Mesenchymal stem cell (in vitro differentiated cells and primary cell): ENCODE results near the gene NAGS.
"Not testable (repeated sequence)": the region's sequence is repeated elsewhere in the genome, so short reads cannot be mapped to it uniquely, and the experiment has no call there.

Experiments used
- DNase-seq: peaks from one replicate; pipeline ENCODE4 v3.0.0-alpha.2; 2013
- H2AFZ ChIP-seq: one replicate; pipeline ENCODE4 v1.6.1; 2013; ENCODE audit warnings: low read depth, mild to moderate bottlenecking, control low read depth, inconsistent platforms, low read length, moderate library complexity
- H2AK5ac ChIP-seq: 2 replicates; pipeline ENCODE4 v1.6.1; 2013; ENCODE audit warnings: low read length, moderate library complexity, mild to moderate bottlenecking, inconsistent platforms; ENCODE audit not compliant: severe bottlenecking
- H2BK120ac ChIP-seq: one replicate; pipeline ENCODE4 v1.6.1; 2013; ENCODE audit warnings: low read depth, mild to moderate bottlenecking, inconsistent platforms, low read length, moderate library complexity
- H2BK12ac ChIP-seq, 2 experiments: one replicate each; pipeline ENCODE4 v1.6.1; 2013; ENCODE audit warnings: inconsistent platforms in 2 of 2, low read length in 2 of 2, mild to moderate bottlenecking in 2 of 2, moderate library complexity in 2 of 2, control low read depth in 1 of 2
- H2BK15ac ChIP-seq: one replicate; pipeline ENCODE4 v1.6.1; 2013; ENCODE audit warnings: mild to moderate bottlenecking, low read depth, inconsistent platforms; ENCODE audit not compliant: poor library complexity, severe bottlenecking
- H2BK5ac ChIP-seq: 2 replicates; pipeline ENCODE4 v1.6.1; 2013; ENCODE audit warnings: low read depth, mild to moderate bottlenecking, low read length, control low read depth, inconsistent platforms; ENCODE audit not compliant: poor library complexity, severe bottlenecking
- H3K14ac ChIP-seq, 2 experiments: one replicate each; pipeline ENCODE4 v1.6.1; 2013; ENCODE audit warnings: inconsistent platforms in 2 of 2, low read length in 2 of 2, control low read depth in 1 of 2, mild to moderate bottlenecking in 1 of 2, moderate library complexity in 1 of 2
- H3K18ac ChIP-seq, 2 experiments: one replicate each; pipeline ENCODE4 v1.6.1; 2013; ENCODE audit warnings: inconsistent platforms in 2 of 2, low read length in 2 of 2, control low read depth in 1 of 2, low read depth in 1 of 2, mild to moderate bottlenecking in 1 of 2
- H3K23ac ChIP-seq, 2 experiments: one replicate each; pipeline ENCODE4 v1.6.1; 2013; ENCODE audit warnings: inconsistent platforms in 2 of 2, low read length in 2 of 2, mild to moderate bottlenecking in 2 of 2, moderate library complexity in 2 of 2, control low read depth in 1 of 2
- H3K27ac ChIP-seq: 2 replicates; pipeline ENCODE4 v1.5.1; 2013; ENCODE audit warnings: mild to moderate bottlenecking, moderate library complexity, low read length, control low read depth, inconsistent platforms; ENCODE audit not compliant: poor library complexity, severe bottlenecking
- H3K27me3 ChIP-seq, 2 experiments: 2 replicates each; pipeline versions ENCODE4 v1.6.1 to v1.7.0; 2013; ENCODE audit warnings: low read length in 2 of 2, mild to moderate bottlenecking in 2 of 2, moderate library complexity in 2 of 2, control low read depth in 1 of 2, inconsistent platforms in 1 of 2; ENCODE audit not compliant: control insufficient read depth in 1 of 2, insufficient read depth in 1 of 2
- H3K36me3 ChIP-seq, 2 experiments: 2 replicates each; pipeline versions ENCODE4 v1.6.1 to v1.7.0; 2013; ENCODE audit warnings: low read length in 2 of 2, control low read depth in 1 of 2, inconsistent platforms in 1 of 2, low read depth in 1 of 2, mild to moderate bottlenecking in 1 of 2; ENCODE audit not compliant: insufficient read depth in 2 of 2, control insufficient read depth in 1 of 2
- H3K4ac ChIP-seq, 2 experiments: one replicate each; pipeline ENCODE4 v1.6.1; 2013; ENCODE audit warnings: inconsistent platforms in 2 of 2, low read length in 2 of 2, mild to moderate bottlenecking in 2 of 2, moderate library complexity in 2 of 2, control low read depth in 1 of 2, low read depth in 1 of 2
- H3K4me1 ChIP-seq: 2 replicates; pipeline ENCODE4 v1.6.1; 2013; ENCODE audit warnings: low read depth, low read length, control low read depth; ENCODE audit not compliant: control insufficient read depth, insufficient read depth
- H3K4me2 ChIP-seq: 2 replicates; pipeline ENCODE4 v1.6.1; 2013; ENCODE audit warnings: low read length, mild to moderate bottlenecking, inconsistent platforms; ENCODE audit not compliant: poor library complexity, severe bottlenecking
- H3K4me3 ChIP-seq, 2 experiments: 2 replicates each; pipeline versions ENCODE4 v1.5.1 to v1.7.0; 2013; ENCODE audit warnings: low read length in 2 of 2, mild to moderate bottlenecking in 2 of 2, control low read depth in 1 of 2, low read depth in 1 of 2; ENCODE audit not compliant: insufficient read depth in 1 of 2
- H3K79me1 ChIP-seq: replicated peaks from 2 replicates; pipeline ENCODE4 v1.6.1; 2013; ENCODE audit warnings: mild to moderate bottlenecking, control low read depth, low read length, inconsistent platforms; ENCODE audit not compliant: poor library complexity, severe bottlenecking
- H3K9ac ChIP-seq: 2 replicates; pipeline ENCODE4 v1.7.0; 2013; ENCODE audit warnings: mild to moderate bottlenecking, low read length, moderate library complexity
- H3K9me3 ChIP-seq: 2 replicates; pipeline ENCODE4 v1.7.0; 2013; ENCODE audit warnings: mild to moderate bottlenecking, low read length; ENCODE audit not compliant: control insufficient read depth
- H4K8ac ChIP-seq: one replicate; pipeline ENCODE4 v1.6.1; 2013; ENCODE audit warnings: inconsistent platforms, mild to moderate bottlenecking, low read length, moderate library complexity
- H4K91ac ChIP-seq: one replicate; pipeline ENCODE4 v1.6.1; 2013; ENCODE audit warnings: mild to moderate bottlenecking, low read length, inconsistent platforms
- WGBS: methylation state at CpG from one replicate; pipeline ENCODE4 v1.1.7; 2013; ENCODE audit warnings: mixed read lengths; 5-methylcytosine and 5-hydroxymethylcytosine counted together

Gene NAGS

DNA sequence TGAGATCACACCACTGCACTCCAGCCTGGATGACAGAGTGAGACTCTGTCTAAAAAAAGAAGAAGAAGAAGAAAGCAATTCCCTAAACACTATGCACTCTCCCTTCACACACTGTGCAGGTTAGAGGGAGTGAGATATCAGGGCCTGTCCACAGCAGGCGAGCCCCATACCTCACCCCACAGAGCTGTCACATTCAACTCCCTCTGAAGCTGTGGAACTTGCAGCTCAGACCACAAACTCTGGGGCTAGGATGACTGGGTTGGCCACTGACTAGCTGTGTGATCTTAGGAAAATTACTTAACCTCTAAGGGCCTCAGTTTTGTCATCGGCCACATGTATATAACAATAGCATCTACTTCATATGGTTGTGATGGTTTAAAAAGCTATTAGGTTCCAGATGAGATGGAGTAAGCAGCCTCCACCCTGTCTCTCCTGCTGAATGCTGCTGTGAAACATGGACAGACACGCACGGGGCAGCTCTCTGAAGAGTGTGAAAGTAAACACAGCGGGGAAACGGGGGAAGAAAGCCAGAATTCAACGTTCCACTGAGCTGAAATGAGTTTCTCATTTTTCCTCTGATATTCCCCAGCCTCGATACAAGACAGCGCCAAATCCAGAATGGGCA is 37.1 kb upstream of the NAGS start:
- no peak overlapping the region for H3K4ac ChIP-seq
- H3K14ac ChIP-seq, result no peak overlapping the region
- H3K27me3 ChIP-seq, result peaks cover 11 to 17% of the 10 kb centered on the region in 2 experiments
- no peak overlapping the region for H3K23ac ChIP-seq
- H3K9me3 ChIP-seq, result no peaks in the 10 kb centered on the region
- no peak overlapping the region for H2AFZ ChIP-seq
- no peak overlapping the region for H3K4me2 ChIP-seq
- H3K27ac ChIP-seq, result no peak overlapping the region
- H2BK12ac ChIP-seq, result no peak overlapping the region
- 65% methylated on average over 7 of the region's 9 CpGs for WGBS
- no peak overlapping the region for H2BK15ac ChIP-seq
- no peaks in the 10 kb centered on the region for H3K4me1 ChIP-seq
- no peak overlapping the region for H2AK5ac ChIP-seq
- no peak overlapping the region for H2BK120ac ChIP-seq
- H4K8ac ChIP-seq, result no peak overlapping the region
- no peak overlapping the region for H3K18ac ChIP-seq
- H3K79me1 ChIP-seq, result no peaks in the 10 kb centered on the region
- peak overlapping the region; percentile 2 for H3K9ac ChIP-seq
- no peaks in the 10 kb centered on the region for H3K36me3 ChIP-seq
- peak overlapping the region in 1 of 2 experiments; percentile 4 for H3K4me3 ChIP-seq
- H2BK5ac ChIP-seq, result no peak overlapping the region
- H4K91ac ChIP-seq, result no peak overlapping the region
- no peak for DNase-seq

DNA sequence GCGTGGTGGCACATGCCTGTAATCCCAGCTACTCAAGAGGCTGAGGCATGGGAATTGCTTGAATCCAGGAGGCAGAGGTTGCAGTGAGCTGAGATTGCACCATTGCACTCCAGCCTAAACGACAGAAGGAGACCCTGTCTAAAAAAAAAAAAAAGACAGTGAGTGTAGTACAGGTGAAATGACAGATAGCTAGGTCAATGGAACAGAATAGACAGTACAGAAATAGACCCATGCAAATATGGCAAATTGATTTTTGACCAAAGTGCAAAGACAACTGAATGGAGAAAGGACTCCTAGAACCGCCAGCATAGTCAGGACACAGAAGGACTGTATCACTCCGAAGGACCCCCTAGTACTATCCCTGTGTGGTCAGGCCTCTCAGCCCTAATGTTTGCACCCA is 34.1 kb upstream of the NAGS start:
- no peak overlapping the region for H3K4ac ChIP-seq
- H3K14ac ChIP-seq, result no peak overlapping the region
- H3K79me1 ChIP-seq, result no peaks in the 10 kb centered on the region
- no peak overlapping the region for H3K4me2 ChIP-seq
- H3K36me3 ChIP-seq, result no peaks in the 10 kb centered on the region
- no peak overlapping the region for H3K18ac ChIP-seq
- H2BK5ac ChIP-seq, result no peak overlapping the region
- no peak overlapping the region for H4K91ac ChIP-seq
- no peak overlapping the region for H2BK12ac ChIP-seq
- H3K27ac ChIP-seq, result no peak overlapping the region
- no peak overlapping the region for H3K9ac ChIP-seq
- H3K9me3 ChIP-seq, result no peaks in the 10 kb centered on the region
- no peaks in the 10 kb centered on the region for H3K4me1 ChIP-seq
- no peak overlapping the region for H3K4me3 ChIP-seq
- DNase-seq, result no peak
- WGBS, result 48% methylated on average over 4 of the region's 4 CpGs
- H4K8ac ChIP-seq, result no peak overlapping the region
- no peak overlapping the region for H2BK120ac ChIP-seq
- no peak overlapping the region for H3K23ac ChIP-seq
- H2AK5ac ChIP-seq, result no peak overlapping the region
- H2BK15ac ChIP-seq, result no peak overlapping the region
- no peak overlapping the region for H2AFZ ChIP-seq
- peaks cover 17 to 24% of the 10 kb centered on the region in 2 experiments for H3K27me3 ChIP-seq

DNA sequence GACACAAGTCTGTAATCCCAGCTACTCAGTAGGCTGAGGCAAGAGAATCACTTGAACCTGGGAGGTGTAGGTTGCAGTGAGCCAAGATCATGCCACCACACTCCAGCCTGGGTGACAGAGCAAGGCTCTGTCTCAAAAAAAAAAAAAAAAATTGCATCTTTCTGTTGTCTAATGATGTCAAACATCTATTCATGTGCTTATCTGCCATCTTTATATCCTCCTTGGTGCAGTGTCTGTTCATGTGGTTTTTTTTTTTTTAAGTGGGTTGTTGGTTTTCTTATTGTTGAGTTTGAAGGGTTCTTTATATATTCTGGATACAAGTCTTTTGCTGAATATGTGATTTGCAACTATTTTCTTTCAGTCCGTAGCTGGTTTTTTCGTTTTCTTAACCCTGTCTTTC is 33.0 kb upstream of the NAGS start:
- no CpG with 5 or more reads among the region's 2 CpGs for WGBS
- not testable (repeated sequence) for H3K18ac ChIP-seq, H3K27ac ChIP-seq, H4K91ac ChIP-seq, H3K9ac ChIP-seq, DNase-seq, H3K4me1 ChIP-seq, H3K4ac ChIP-seq, H4K8ac ChIP-seq, H3K4me2 ChIP-seq, H2BK5ac ChIP-seq, H3K23ac ChIP-seq, H3K36me3 ChIP-seq, H3K79me1 ChIP-seq, H3K14ac ChIP-seq, H2BK12ac ChIP-seq, H2BK120ac ChIP-seq, H3K4me3 ChIP-seq, H2AFZ ChIP-seq, H2BK15ac ChIP-seq, H3K9me3 ChIP-seq, H2AK5ac ChIP-seq
- H3K27me3 ChIP-seq, result peaks cover 18 to 24% of the 10 kb centered on the region in 2 experiments

DNA sequence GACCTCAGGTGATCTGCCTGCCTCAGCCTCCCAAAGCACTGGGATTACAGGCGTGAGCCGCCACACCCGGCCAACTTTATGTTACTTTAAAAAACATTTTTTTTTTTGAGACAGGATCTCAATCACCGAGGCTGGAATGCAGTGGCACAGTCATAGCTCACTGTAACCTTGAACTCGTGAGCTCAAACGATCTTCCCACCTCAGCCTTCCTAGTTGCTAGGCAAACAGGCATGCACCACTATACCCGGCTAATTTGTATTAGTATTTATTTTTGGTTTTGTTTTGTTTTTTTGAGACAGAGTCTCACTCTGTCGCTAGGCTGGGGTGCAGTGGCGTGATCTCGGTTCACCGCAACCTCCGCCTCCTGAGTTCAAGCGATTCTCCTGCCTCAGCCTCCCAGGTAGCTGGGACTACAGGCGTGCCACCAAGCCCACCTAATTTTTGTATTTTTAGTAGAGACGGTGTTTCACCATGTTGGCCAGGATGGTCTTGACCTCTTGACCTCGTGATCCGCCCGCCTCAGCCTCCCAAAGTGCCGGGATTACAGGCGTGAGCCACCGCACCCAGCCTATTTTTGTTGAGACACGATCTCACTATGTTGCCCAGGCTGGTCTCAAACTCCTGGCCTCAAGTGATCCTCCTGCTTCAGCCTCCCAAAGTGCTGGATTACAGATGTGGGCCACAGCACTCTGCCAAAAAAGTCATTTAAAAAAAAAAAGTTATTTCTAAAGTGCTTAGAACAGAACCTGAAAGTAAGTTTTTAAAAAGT is 31.8 kb upstream of the NAGS start:
- not testable (repeated sequence) for H2AK5ac ChIP-seq, H3K4ac ChIP-seq, H2BK15ac ChIP-seq, H3K9ac ChIP-seq, H3K4me3 ChIP-seq, H3K36me3 ChIP-seq, H3K4me1 ChIP-seq, H2BK5ac ChIP-seq, DNase-seq, H2BK12ac ChIP-seq, H3K14ac ChIP-seq, H2BK120ac ChIP-seq, H4K91ac ChIP-seq, H3K27ac ChIP-seq, H3K4me2 ChIP-seq, H3K9me3 ChIP-seq, H2AFZ ChIP-seq, H3K23ac ChIP-seq, H4K8ac ChIP-seq, H3K18ac ChIP-seq, H3K79me1 ChIP-seq
- 89% methylated on average over 21 of the region's 22 CpGs for WGBS
- H3K27me3 ChIP-seq, result peaks cover 28 to 34% of the 10 kb centered on the region in 2 experiments
